ENCODE results near the gene EYS.
"Not testable (repeated sequence)": the region's sequence is repeated elsewhere in the genome, so short reads cannot be mapped to it uniquely, and the experiment has no call there.

EYS gene

GRCh38 chr6:65631711-65632110 lies 75.3 kb downstream of the EYS start:
- DNase-seq, result no peak

- not testable (repeated sequence) for DNase-seq
Measured at GRCh38 chr6:65627434-65627999, 79.5 kb downstream of the EYS start.

- DNase-seq, result no peak
Measured at GRCh38 chr6:65627015-65627414, 80.0 kb downstream of the EYS start.

- DNase-seq, result no peak
Measured at GRCh38 chr6:65623566-65623965, 83.5 kb downstream of the EYS start.

- DNase-seq, result no peak
Measured at GRCh38 chr6:65610746-65611145, 96.3 kb downstream of the EYS start.

- no peak for DNase-seq
Measured at GRCh38 chr6:65595540-65595939, 111.5 kb downstream of the EYS start.

- no peak for DNase-seq
Measured at GRCh38 chr6:65570340-65570739, 136.7 kb downstream of the EYS start.

GRCh38 chr6:65569505-65569904 lies 137.5 kb downstream of the EYS start:
- DNase-seq, result no peak

- not testable (repeated sequence) for DNase-seq
Measured at GRCh38 chr6:65569056-65569455, 138.0 kb downstream of the EYS start.

GRCh38 chr6:65566117-65566516 lies 140.9 kb downstream of the EYS start:
- no peak for DNase-seq

GRCh38 chr6:65558071-65558470 lies 149.0 kb downstream of the EYS start:
- no peak for DNase-seq

- no peak for DNase-seq
Measured at GRCh38 chr6:65557224-65557623, 149.8 kb downstream of the EYS start.

- DNase-seq, result no peak
Measured at GRCh38 chr6:65546894-65547293, 160.1 kb downstream of the EYS start.

GRCh38 chr6:65545920-65546319 lies 161.1 kb downstream of the EYS start:
- no peak for DNase-seq

- DNase-seq, result no peak
Measured at GRCh38 chr6:65538644-65539043, 168.4 kb downstream of the EYS start.

GRCh38 chr6:65537600-65537999 lies 169.4 kb downstream of the EYS start:
- DNase-seq, result no peak

GRCh38 chr6:65531533-65531932 lies 175.5 kb downstream of the EYS start:
- DNase-seq, result no peak

GRCh38 chr6:65524232-65524631 lies 182.8 kb downstream of the EYS start:
- no peak for DNase-seq

GRCh38 chr6:65505736-65506135 lies 201.3 kb downstream of the EYS start:
- peak; percentile 26 for DNase-seq

- DNase-seq, result no peak
Measured at GRCh38 chr6:65501045-65501444, 206.0 kb downstream of the EYS start.

- DNase-seq, result not testable (repeated sequence)
Measured at GRCh38 chr6:65483652-65484051, 223.4 kb downstream of the EYS start.

GRCh38 chr6:65469650-65470049 lies 237.4 kb downstream of the EYS start:
- no peak for DNase-seq

- DNase-seq, result no peak
Measured at GRCh38 chr6:65468307-65468706, 238.7 kb downstream of the EYS start.

GRCh38 chr6:65461121-65461520 lies 245.9 kb downstream of the EYS start:
- no peak for DNase-seq

GRCh38 chr6:65452333-65452732 lies 254.7 kb downstream of the EYS start:
- DNase-seq, result no peak

- no peak for DNase-seq
Measured at GRCh38 chr6:65450451-65450850, 256.6 kb downstream of the EYS start.
